HL-60 (cell line): ENCODE measurements around the gene DPYD.

Source experiments
- DNase-seq, 2 experiments: peaks; one replicate each; pipeline ENCODE4 v3.0.0-alpha.2; 2010 to 2020; ENCODE audit warnings: low read depth in 1 of 2, low spot score in 1 of 2
- H3K27ac ChIP-seq: fragments of 250-450 bp; sonication (Bioruptor Pico); replicated peaks from 2 replicates; pipeline ENCODE4 v1.5.1; 2020; ENCODE audit warnings: mild to moderate bottlenecking, moderate library complexity
- H3K27me3 ChIP-seq: fragments of 250-450 bp; sonication (Bioruptor Pico); 2 replicates; pipeline ENCODE4 v1.5.1; 2021; ENCODE audit warnings: mild to moderate bottlenecking, moderate library complexity; ENCODE audit not compliant: insufficient read depth, poor library complexity, severe bottlenecking
- H3K4me3 ChIP-seq: replicated peaks from 2 replicates; pipeline ENCODE4 v1.5.1; 2011; ENCODE audit warnings: mild to moderate bottlenecking, control low read depth, low read length; ENCODE audit not compliant: insufficient read depth
- GABPA ChIP-seq: IDR thresholded peaks from 2 replicates; pipeline ENCODE4 v1.6.1; 2012; ENCODE audit warnings: low read depth
- POLR2AphosphoS5 ChIP-seq: IDR thresholded peaks from 2 replicates; pipeline ENCODE4 v1.6.1; 2012; ENCODE audit warnings: low read depth
- SPI1 ChIP-seq: IDR thresholded peaks from 2 replicates; pipeline ENCODE4 v1.6.1; 2012; ENCODE audit warnings: low read depth, mild to moderate bottlenecking, borderline replicate concordance
- TF ChIP-seq, protein P1 (sequence below): IDR thresholded peaks from 2 replicates; pipeline ENCODE4 v1.6.1; 2012; ENCODE audit warnings: low read depth; ENCODE audit not compliant: insufficient replicate concordance
- TF ChIP-seq, protein P2 (sequence below): IDR thresholded peaks from one replicate; pipeline ENCODE4 v1.5.1; 2011; ENCODE audit warnings: low read length, control low read depth, inconsistent platforms; ENCODE audit not compliant: insufficient read depth

Gene DPYD

DNA sequence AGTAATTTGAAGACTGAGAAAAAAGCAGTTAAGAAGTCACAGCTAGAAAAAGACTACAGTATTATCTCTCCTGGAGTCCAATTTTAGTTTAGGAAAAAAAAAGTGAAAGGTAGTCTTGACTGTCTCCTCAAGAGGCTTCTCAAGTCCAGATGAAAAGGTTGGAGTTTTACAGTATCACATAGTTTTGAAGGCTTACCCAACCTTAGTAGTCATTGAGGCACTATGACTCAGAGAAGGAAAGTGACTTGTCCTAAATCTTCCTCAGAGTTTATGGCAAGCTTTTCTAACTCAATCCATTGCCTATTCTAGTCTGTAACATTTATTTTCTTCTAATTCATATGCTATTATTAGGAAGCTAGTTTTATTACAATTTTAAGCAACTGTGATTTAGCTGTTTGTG lies 174.9 kb downstream of the DPYD start:
- DNase-seq = no peak
- Histone ChIP-seq H3K27ac (no peak overlapping the region), H3K4me3 (no peak overlapping the region), H3K27me3 (no peaks in the 10 kb centered on the region)
- TF ChIP-seq, protein P1, sequence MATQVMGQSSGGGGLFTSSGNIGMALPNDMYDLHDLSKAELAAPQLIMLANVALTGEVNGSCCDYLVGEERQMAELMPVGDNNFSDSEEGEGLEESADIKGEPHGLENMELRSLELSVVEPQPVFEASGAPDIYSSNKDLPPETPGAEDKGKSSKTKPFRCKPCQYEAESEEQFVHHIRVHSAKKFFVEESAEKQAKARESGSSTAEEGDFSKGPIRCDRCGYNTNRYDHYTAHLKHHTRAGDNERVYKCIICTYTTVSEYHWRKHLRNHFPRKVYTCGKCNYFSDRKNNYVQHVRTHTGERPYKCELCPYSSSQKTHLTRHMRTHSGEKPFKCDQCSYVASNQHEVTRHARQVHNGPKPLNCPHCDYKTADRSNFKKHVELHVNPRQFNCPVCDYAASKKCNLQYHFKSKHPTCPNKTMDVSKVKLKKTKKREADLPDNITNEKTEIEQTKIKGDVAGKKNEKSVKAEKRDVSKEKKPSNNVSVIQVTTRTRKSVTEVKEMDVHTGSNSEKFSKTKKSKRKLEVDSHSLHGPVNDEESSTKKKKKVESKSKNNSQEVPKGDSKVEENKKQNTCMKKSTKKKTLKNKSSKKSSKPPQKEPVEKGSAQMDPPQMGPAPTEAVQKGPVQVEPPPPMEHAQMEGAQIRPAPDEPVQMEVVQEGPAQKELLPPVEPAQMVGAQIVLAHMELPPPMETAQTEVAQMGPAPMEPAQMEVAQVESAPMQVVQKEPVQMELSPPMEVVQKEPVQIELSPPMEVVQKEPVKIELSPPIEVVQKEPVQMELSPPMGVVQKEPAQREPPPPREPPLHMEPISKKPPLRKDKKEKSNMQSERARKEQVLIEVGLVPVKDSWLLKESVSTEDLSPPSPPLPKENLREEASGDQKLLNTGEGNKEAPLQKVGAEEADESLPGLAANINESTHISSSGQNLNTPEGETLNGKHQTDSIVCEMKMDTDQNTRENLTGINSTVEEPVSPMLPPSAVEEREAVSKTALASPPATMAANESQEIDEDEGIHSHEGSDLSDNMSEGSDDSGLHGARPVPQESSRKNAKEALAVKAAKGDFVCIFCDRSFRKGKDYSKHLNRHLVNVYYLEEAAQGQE = no peak
- TF ChIP-seq GABPA (no peak), POLR2AphosphoS5 (no peak), SPI1 (no peak)
- TF ChIP-seq, protein P2, sequence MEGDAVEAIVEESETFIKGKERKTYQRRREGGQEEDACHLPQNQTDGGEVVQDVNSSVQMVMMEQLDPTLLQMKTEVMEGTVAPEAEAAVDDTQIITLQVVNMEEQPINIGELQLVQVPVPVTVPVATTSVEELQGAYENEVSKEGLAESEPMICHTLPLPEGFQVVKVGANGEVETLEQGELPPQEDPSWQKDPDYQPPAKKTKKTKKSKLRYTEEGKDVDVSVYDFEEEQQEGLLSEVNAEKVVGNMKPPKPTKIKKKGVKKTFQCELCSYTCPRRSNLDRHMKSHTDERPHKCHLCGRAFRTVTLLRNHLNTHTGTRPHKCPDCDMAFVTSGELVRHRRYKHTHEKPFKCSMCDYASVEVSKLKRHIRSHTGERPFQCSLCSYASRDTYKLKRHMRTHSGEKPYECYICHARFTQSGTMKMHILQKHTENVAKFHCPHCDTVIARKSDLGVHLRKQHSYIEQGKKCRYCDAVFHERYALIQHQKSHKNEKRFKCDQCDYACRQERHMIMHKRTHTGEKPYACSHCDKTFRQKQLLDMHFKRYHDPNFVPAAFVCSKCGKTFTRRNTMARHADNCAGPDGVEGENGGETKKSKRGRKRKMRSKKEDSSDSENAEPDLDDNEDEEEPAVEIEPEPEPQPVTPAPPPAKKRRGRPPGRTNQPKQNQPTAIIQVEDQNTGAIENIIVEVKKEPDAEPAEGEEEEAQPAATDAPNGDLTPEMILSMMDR = no peak

DNA sequence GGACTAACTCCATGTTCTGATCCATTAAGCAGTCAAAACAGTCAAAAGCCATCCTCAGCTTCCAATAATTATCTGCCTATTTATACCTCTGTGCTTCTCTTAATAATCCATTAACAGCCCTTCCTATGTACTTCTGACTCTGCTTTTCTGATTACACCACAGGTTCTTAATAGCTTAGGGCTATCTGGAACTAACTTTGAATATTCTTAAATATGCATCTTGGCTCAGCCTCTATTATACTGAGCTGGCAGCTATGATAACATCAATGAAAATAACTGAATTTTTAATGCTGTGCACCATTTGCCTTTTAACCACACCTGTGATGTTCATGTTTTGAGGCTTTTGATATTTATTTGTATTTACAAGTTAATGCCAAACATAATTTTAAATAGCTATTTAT lies 175.9 kb downstream of the DPYD start:
- Histone ChIP-seq H3K27ac (no peak overlapping the region), H3K4me3 (no peak overlapping the region), H3K27me3 (no peaks in the 10 kb centered on the region)
- DNase-seq = no peak
- no peak for TF ChIP-seq GABPA
- no peak for TF ChIP-seq SPI1
- TF ChIP-seq POLR2AphosphoS5 = no peak
- TF ChIP-seq, protein P2 = no peak
- TF ChIP-seq, protein P1 = no peak

DNA sequence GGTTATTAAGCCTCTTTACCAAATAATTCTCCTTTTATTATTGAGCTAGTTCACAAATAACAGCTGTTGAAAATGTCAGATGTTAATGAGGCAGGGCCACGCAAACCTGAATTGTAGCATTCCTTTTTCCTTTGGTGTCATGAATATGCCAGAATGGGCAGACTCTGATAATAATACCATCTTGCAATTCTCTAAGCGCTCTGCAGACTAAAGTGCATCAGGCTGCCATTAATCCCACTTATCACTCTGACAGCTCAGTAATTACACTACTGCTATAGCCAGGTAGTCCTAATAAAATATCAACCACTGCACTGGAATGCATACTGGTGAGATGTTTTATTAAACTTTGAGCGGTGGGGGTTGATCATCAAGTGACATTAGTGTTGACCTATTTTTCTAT lies 177.7 kb downstream of the DPYD start:
- no peak for DNase-seq
- TF ChIP-seq SPI1 = no peak
- no peak for TF ChIP-seq POLR2AphosphoS5
- TF ChIP-seq GABPA = no peak
- TF ChIP-seq, protein P2 = no peak
- TF ChIP-seq, protein P1 = no peak
- Histone ChIP-seq H3K4me3 (no peak overlapping the region), H3K27me3 (no peaks in the 10 kb centered on the region), H3K27ac (no peak overlapping the region)
